Small intestine (tissue), 7 donors: ENCODE data around the gene ADGRF5. TPM values are rescaled to one million over a fixed set of nuclear protein-coding genes. Genes with fewer than 3 reads are reported as not detected.

Source experiments
- DNase-seq, 2 donors: peaks; one replicate each; pipeline versions ENCODE4 v3.0.0 to v3.0.0-alpha.2; 2013
- FAIRE-seq: peaks from 2 replicates; lab custom pipeline; 2012; peaks lifted over from hg19 to GRCh38; lab: Jason Lieb, UNC
- H3K27ac ChIP-seq, 3 donors: one replicate each; pipeline ENCODE4 v1.5.1; 2013; ENCODE audit warnings: low read length in 2 of 3, mild to moderate bottlenecking in 2 of 3, control low read depth in 1 of 3, inconsistent platforms in 1 of 3, low read depth in 1 of 3, moderate library complexity in 1 of 3
- H3K27me3 ChIP-seq, 3 donors: one replicate each; pipeline ENCODE4 v1.6.1; 2013; ENCODE audit warnings: low read length in 3 of 3, inconsistent platforms in 1 of 3; ENCODE audit not compliant: control insufficient read depth in 3 of 3, insufficient read depth in 3 of 3
- H3K36me3 ChIP-seq, 3 donors: one replicate each; pipeline ENCODE4 v1.6.1; 2013; ENCODE audit warnings: low read length in 3 of 3, inconsistent platforms in 1 of 3, low read depth in 1 of 3, mild to moderate bottlenecking in 1 of 3, moderate library complexity in 1 of 3; ENCODE audit not compliant: control insufficient read depth in 3 of 3, insufficient read depth in 2 of 3
- H3K4me1 ChIP-seq, 3 donors: one replicate each; pipeline ENCODE4 v1.6.1; 2013; ENCODE audit warnings: low read length in 2 of 3, inconsistent platforms in 1 of 3, low read depth in 1 of 3, mild to moderate bottlenecking in 1 of 3, moderate library complexity in 1 of 3; ENCODE audit not compliant: control insufficient read depth in 3 of 3, insufficient read depth in 2 of 3
- H3K4me3 ChIP-seq, 3 donors: one replicate each; pipeline ENCODE4 v1.5.1; 2013; ENCODE audit warnings: low read length in 3 of 3, control low read depth in 1 of 3, inconsistent platforms in 1 of 3, low read depth in 1 of 3, mild to moderate bottlenecking in 1 of 3, moderate library complexity in 1 of 3
- H3K9me3 ChIP-seq, 2 donors: one replicate each; pipeline ENCODE4 v1.6.1; 2013; ENCODE audit warnings: low read depth in 1 of 2, low read length in 1 of 2; ENCODE audit not compliant: control insufficient read depth in 2 of 2, insufficient read depth in 1 of 2
- WGBS, 3 donors: extraction: QIAGEN DNeasy Blood & Tissue Kit; methylation state at CpG; one replicate each; pipeline ENCODE4 v1.1.7; 2013; 5-methylcytosine and 5-hydroxymethylcytosine counted together
- polyA plus RNA-seq, 4 donors: library from polyadenylated mRNA; stranded (reverse) in 3 of 4; unstranded in 1 of 4; fragments of 200-250 nt in 3 of 4; fragments of 120-200 nt in 1 of 4; gene quantifications; one replicate each; pipeline versions ENCODE4 v1.2.1 to v1.2.3, GENCODE V29; 2013
- donor health status: healthy with polysubstance abuse.
- donor health status: control.
- donor health status: control.
- donor health status: Bipolar disorder and iron deficiency.
- donor health status: healthy.

Gene ADGRF5
- polyA plus RNA-seq, 4 donors: 0.45 to 7.4 (median 3.0) TPM

DNA sequence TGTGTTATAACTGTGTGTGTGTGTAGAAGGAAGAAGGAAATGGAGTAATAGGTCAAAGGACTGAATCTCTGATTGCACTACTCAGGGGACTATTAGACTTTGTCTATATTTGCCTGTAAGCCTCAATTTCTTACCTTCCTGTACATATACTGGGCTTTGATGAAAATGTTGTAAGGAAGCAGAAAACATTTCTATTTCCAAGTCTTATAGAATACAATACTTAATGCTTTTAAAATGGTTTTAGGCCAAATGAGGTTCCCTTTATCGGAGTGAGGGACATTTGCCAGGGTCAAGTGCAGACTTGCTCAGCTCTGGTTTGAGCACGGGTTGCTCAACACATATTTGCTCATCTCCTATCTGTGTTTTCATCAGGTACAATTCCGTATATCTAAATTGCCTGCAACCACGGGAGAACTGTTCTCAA is 100.3 kb downstream of the ADGRF5 start:
- H3K27me3 ChIP-seq: no peaks in the 10 kb centered on the region
- 19 to 62% (median 31%) methylated on average over 4 of the region's 4 CpGs for WGBS, 3 donors
- FAIRE-seq (no peak), DNase-seq (peak; percentile 71 to 78)
- peaks cover 0 to 32% (median 8%) of the 10 kb centered on the region in 3 donors for H3K36me3 ChIP-seq
- no peak overlapping the region for H3K4me3 ChIP-seq
- H3K27ac ChIP-seq: peak overlapping the region; percentile 11 to 76 (median 56)
- H3K4me1 ChIP-seq: peaks cover 0 to 34% (median 5%) of the 10 kb centered on the region in 3 donors
- no peaks in the 10 kb centered on the region for H3K9me3 ChIP-seq

DNA sequence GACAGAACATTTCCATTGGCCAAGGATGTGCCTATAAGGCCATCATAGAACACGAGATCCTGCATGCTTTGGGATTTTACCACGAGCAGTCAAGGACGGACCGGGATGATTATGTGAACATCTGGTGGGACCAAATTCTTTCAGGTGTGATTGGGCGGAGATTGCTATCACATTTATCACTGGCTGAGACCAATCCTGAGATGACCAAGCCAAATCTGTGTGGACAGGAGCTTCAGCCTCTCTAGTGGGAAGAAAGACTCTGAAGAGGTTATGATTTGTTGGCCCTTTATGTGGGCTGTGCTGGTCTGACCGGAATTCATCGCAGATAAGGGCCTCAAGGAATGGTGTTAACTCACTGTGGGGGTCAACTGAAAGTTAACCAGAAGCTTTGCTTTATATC is 102.2 kb downstream of the ADGRF5 start:
- WGBS, 3 donors: 90 to 94% (median 92%) methylated on average over 7 of the region's 7 CpGs
- DNase-seq: no peak

DNA sequence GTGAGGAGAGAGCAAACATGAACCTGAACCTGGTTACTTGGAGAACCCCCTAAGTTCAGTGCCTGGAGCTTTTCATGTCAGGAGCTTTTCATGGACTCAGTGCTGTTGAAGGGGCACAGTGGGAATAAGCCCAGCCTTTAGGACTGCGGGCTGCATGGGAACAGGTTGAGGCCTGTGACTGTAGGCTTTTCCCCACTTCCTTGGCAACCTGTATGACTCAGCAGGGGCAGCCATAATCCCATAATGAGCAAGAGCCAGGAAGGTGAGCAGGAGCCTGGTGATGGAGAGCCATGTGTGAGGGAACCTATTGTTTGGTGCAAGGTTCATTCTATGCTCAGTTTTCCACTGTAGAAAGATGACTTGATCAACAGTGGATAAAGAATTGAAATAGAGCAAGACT is 105.1 kb downstream of the ADGRF5 start:
- DNase-seq: no peak
- no peaks in the 10 kb centered on the region for H3K9me3 ChIP-seq
- H3K36me3 ChIP-seq: peaks cover 0 to 38% (median 10%) of the 10 kb centered on the region in 3 donors
- WGBS, 3 donors: 92 to 100% (median 96%) methylated on average over 1 of the region's 1 CpG
- no peak overlapping the region for H3K4me3 ChIP-seq
- peaks cover 0 to 26% (median 8%) of the 10 kb centered on the region in 3 donors for H3K4me1 ChIP-seq
- H3K27me3 ChIP-seq: no peaks in the 10 kb centered on the region
- H3K27ac ChIP-seq: no peak overlapping the region
- FAIRE-seq: no peak

More for the DNA sequence above, 102.2 kb downstream of the ADGRF5 start:
- H3K9me3 ChIP-seq: no peaks in the 10 kb centered on the region
- no peak for FAIRE-seq
- H3K36me3 ChIP-seq: peaks cover 0 to 48% (median 12%) of the 10 kb centered on the region in 3 donors
- H3K4me1 ChIP-seq: peaks cover 0 to 40% (median 8%) of the 10 kb centered on the region in 3 donors
- no peaks in the 10 kb centered on the region for H3K27me3 ChIP-seq
- H3K27ac ChIP-seq: no peak overlapping the region
- H3K4me3 ChIP-seq: no peak overlapping the region

DNA sequence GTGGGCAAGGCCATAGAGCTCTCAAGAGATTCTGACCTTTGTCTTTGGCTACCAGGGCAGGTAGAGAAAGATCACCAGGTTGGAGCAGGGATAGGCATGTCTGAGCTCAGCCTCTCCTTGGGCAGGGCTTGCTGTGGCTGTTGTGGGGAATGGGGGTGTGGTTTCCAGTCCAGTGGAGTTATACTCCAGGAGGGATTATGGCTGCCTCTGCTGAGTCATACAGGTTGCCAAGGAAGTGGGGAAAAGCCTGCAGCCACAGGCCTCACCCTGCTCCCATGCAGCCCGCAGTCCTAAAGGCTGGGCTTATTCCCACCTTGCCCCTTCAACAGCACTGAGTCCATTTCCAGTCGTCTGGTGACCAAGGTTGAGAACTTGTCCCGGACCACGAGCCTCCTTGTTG is 106.6 kb downstream of the ADGRF5 start:
- no peaks in the 10 kb centered on the region for H3K9me3 ChIP-seq
- H3K4me3 ChIP-seq: no peak overlapping the region
- WGBS, 3 donors: 59 to 70% (median 60%) methylated on average over 4 of the region's 4 CpGs
- H3K36me3 ChIP-seq: peaks cover 0 to 34% (median 10%) of the 10 kb centered on the region in 3 donors
- no peaks in the 10 kb centered on the region for H3K27me3 ChIP-seq
- H3K27ac ChIP-seq: peak overlapping the region in 2 of 3 donors; percentile 24 to 41
- FAIRE-seq: no peak
- peaks cover 0 to 15% (median 8%) of the 10 kb centered on the region in 3 donors for H3K4me1 ChIP-seq
- DNase-seq: peak in 1 of 2 donors; percentile 84

DNA sequence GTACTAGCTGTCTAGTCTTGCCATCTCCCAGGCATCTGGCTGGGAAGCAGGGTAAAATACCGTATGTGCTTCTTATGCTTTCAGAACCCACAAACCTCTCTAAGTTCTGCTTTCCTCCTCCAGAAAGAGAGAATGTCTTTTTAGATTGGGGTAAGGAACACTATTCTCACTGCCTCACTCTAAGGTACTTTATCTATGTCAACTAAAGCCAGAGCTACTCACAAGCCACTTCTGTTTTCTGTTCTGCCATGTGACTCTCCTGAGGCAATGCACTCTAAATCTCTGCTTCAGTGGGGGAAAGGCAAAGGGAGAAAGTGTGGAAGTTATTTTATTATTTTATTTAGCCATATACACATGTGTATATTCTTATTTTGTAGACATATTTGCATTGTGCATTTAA is 112.9 kb downstream of the ADGRF5 start:
- 34 to 68% (median 57%) methylated on average over 1 of the region's 1 CpG for WGBS, 3 donors

More for the DNA sequence above, 112.9 kb downstream of the ADGRF5 start:
- DNase-seq (no peak), FAIRE-seq (no peak)
- Histone ChIP-seq H3K4me1 (peaks cover 0 to 18% (median 0%) of the 10 kb centered on the region in 3 donors), H3K4me3 (no peak overlapping the region), H3K27ac (peak overlapping the region in 1 of 3 donors; percentile 71), H3K27me3 (peaks cover 0 to 2% (median 0%) of the 10 kb centered on the region in 3 donors), H3K36me3 (peaks cover 0 to 1% (median 0%) of the 10 kb centered on the region in 3 donors), H3K9me3 (no peaks in the 10 kb centered on the region)

Other genes with a start within 250 kb of the ADGRF5 start
- gene TDRD6, start 234.1 kb downstream of the ADGRF5 start, polyA plus RNA-seq: under 1 TPM in 2 of 4 donors, not detected in 2; 0.04 to 0.49 TPM
- 1 to 10 TPM in 3 of 4 donors, under 1 TPM in 1; 0.67 to 3.5 (median 1.2) TPM for gene PLA2G7, start 186.6 kb downstream of the ADGRF5 start, polyA plus RNA-seq
- gene ANKRD66, start 175.0 kb downstream of the ADGRF5 start, polyA plus RNA-seq: under 1 TPM in 1 of 4 donors, not detected in 3; 0.04 TPM
- 100 to 1,000 TPM in 3 of 4 donors, 10 to 100 TPM in 1; 73.9 to 739 (median 160) TPM for gene MEP1A, start 128.5 kb downstream of the ADGRF5 start, polyA plus RNA-seq
- gene ADGRF1, start 120.4 kb upstream of the ADGRF5 start, polyA plus RNA-seq: 1 to 10 TPM in 3 of 4 donors, under 1 TPM in 1; 0.13 to 1.7 (median 1.3) TPM